GM10266 (cell line): ENCODE results near the gene TSPAN10.

Experiments used
- DNase-seq: peaks from one replicate; pipeline ENCODE4 v3.0.0; 2012; ENCODE audit errors: extremely low spot score
- TF ChIP-seq, protein P1 (sequence below): IDR thresholded peaks from 2 replicates; pipeline ENCODE4 v1.5.1; 2012; ENCODE audit warnings: mild to moderate bottlenecking, low read depth; ENCODE audit not compliant: control insufficient read depth, insufficient read depth; ENCODE audit errors: missing control alignments

TSPAN10 gene

GRCh38 chr17:81636505-81637288, at the start of gene TSPAN10, which contains the start of gene NPLOC4:
Gene TSPAN10, plus strand, starts transcription at chr17:81637196. Its CDS starts 5,217 bp downstream, at chr17:81642413.
Gene NPLOC4, minus strand, starts transcription at chr17:81637112. Its CDS starts 182 bp downstream, at chr17:81636930.
- TF ChIP-seq, protein P1, sequence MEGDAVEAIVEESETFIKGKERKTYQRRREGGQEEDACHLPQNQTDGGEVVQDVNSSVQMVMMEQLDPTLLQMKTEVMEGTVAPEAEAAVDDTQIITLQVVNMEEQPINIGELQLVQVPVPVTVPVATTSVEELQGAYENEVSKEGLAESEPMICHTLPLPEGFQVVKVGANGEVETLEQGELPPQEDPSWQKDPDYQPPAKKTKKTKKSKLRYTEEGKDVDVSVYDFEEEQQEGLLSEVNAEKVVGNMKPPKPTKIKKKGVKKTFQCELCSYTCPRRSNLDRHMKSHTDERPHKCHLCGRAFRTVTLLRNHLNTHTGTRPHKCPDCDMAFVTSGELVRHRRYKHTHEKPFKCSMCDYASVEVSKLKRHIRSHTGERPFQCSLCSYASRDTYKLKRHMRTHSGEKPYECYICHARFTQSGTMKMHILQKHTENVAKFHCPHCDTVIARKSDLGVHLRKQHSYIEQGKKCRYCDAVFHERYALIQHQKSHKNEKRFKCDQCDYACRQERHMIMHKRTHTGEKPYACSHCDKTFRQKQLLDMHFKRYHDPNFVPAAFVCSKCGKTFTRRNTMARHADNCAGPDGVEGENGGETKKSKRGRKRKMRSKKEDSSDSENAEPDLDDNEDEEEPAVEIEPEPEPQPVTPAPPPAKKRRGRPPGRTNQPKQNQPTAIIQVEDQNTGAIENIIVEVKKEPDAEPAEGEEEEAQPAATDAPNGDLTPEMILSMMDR, result no peak
- DNase-seq, result peak; percentile 99

GRCh38 chr17:81589612-81590011, 47.4 kb upstream of the TSPAN10 start:
- TF ChIP-seq, protein P1, result no peak
- no peak for DNase-seq

GRCh38 chr17:81590121-81590520, 46.9 kb upstream of the TSPAN10 start:
- no peak for DNase-seq
- TF ChIP-seq, protein P1, result no peak

DNA sequence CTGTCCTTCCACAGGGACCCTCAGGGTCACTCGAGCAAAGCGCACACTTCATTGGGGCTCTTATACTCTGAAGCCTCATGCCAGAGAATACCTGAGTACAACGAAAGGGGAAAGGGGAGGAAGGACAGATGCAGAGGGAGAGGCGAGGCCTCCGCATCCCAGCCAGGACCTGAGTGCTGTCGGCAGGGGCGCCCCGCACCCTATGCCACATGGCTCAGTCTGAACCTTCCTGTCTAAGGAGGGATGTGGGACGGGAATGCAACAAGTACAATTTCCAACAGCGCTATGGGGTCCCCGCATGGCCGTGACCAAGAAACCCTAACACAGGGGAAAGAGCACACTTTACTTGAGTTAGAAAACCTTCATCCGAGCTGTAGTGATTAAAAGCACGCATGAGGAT, 45.0 kb upstream of the TSPAN10 start:
- DNase-seq, result no peak
- TF ChIP-seq, protein P1, result no peak

- TF ChIP-seq, protein P1, result no peak
These were observed 43.7 kb upstream of the TSPAN10 start for GRCh38 chr17:81593105-81593871.

GRCh38 chr17:81599719-81600486, 37.1 kb upstream of the TSPAN10 start:
- DNase-seq, result no peak
- TF ChIP-seq, protein P1, result no peak

More at GRCh38 chr17:81593105-81593871, 43.7 kb upstream of the TSPAN10 start:
- no peak for DNase-seq
